ENCODE measurements around the gene SOX11.

GRCh38 chr2:5660591-5660990 lies 31.6 kb upstream of the SOX11 start:
- TF ChIP-seq POLR2A (IDR thresholded peaks at IDR 0.05) (no peak), EP300 (IDR thresholded peaks at IDR 0.05) (no peak)
- TF ChIP-seq, protein P1, sequence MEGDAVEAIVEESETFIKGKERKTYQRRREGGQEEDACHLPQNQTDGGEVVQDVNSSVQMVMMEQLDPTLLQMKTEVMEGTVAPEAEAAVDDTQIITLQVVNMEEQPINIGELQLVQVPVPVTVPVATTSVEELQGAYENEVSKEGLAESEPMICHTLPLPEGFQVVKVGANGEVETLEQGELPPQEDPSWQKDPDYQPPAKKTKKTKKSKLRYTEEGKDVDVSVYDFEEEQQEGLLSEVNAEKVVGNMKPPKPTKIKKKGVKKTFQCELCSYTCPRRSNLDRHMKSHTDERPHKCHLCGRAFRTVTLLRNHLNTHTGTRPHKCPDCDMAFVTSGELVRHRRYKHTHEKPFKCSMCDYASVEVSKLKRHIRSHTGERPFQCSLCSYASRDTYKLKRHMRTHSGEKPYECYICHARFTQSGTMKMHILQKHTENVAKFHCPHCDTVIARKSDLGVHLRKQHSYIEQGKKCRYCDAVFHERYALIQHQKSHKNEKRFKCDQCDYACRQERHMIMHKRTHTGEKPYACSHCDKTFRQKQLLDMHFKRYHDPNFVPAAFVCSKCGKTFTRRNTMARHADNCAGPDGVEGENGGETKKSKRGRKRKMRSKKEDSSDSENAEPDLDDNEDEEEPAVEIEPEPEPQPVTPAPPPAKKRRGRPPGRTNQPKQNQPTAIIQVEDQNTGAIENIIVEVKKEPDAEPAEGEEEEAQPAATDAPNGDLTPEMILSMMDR (IDR thresholded peaks at IDR 0.05), result no peak

Measured in ovary (tissue), 3 donors.